ENCODE data around the gene TGM2. TPM values are rescaled to one million over a fixed set of nuclear protein-coding genes. Genes with fewer than 3 reads are reported as not detected.

Gene TGM2
- 10 to 100 TPM; 35.8 to 38.1 (median 36.4) TPM for polyA plus RNA-seq (ENCODE audit: insufficient read length in 4 of 4)

GRCh38 chr20:38165089-38165965, at the start of gene TGM2:
TSS of gene TGM2 (minus strand) at chr20:38165270. CDS start at chr20:38165198, 72 bp downstream.
- DNase-seq (ENCODE audit: low read depth in 4 of 4, low spot score in 2 of 4), result peak in 1 of 4 donors; percentile 53

- DNase-seq (ENCODE audit: low read depth in 4 of 4, low spot score in 2 of 4), result no peak
Measured at GRCh38 chr20:38214256-38215193, 49.5 kb upstream of the TGM2 start.

DNA sequence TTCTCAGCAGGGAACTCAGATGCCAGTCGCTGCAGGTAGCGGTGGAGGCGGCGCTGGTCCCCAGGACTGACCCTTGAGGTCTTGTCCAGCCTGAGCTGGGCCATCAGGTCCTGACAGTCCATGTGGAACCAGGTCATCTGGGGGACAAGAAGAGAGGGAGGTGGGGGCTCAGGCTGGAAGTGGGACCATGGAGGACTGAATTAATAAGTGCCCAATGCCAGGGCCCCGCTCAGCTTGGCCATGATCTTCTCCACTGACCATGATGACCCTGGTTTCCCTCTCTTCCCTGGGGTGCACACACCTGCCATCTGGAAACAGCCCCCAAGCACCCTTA, 48.5 kb upstream of the TGM2 start:
- DNase-seq (ENCODE audit: low read depth in 4 of 4, low spot score in 2 of 4), result no peak

- DNase-seq (ENCODE audit: low read depth in 4 of 4, low spot score in 2 of 4), result no peak
Measured at GRCh38 chr20:38212806-38213606, 47.9 kb upstream of the TGM2 start.

DNA sequence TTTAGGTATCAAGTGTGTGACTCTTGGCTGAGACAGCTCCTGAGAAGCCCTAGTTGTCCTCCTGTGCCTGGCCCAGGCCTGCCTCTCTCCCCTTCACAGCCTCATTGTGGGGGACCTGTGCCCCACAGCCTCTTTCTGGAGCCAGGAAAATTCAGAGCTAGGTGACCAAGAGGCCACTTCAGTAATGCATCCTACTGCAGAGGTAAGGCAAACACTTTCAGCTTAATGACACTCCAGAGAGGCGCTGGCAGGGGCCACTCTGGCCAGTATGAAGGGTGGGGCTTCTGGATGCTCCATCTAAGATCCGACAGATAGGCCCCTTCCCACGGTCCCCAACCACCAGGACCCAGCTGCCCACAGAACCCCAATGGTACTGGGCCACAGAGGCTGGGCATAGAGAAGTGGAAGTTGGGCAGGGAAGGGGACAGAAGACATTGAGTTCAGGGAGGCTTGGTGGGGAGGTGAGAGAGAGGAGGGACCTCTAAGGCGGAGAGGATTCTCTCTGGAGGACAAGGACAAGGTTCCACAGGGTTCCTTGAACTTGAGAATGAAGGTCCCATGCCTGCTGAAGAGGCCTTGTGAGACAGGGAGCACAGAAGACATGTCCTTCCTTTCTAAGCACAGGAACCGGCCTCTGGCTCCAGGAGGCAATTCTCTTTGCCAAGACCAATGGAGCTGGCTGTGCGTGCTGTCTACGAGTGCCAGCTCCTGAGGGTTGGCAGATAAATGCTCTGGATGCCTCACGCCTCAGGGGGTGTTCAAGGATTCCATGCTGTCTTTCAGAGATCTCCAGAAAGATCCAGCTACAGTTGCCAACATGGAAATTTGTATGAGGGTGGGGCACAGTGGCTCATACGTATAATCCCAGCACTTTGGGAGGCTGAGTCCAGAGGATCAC, 46.4 kb upstream of the TGM2 start:
- no peak for DNase-seq (ENCODE audit: low read depth in 4 of 4, low spot score in 2 of 4)

- no peak for DNase-seq (ENCODE audit: low read depth in 4 of 4, low spot score in 2 of 4)
Measured at GRCh38 chr20:38210741-38211140, 45.7 kb upstream of the TGM2 start.

GRCh38 chr20:38209736-38210405, 44.8 kb upstream of the TGM2 start:
- no peak for DNase-seq (ENCODE audit: low read depth in 4 of 4, low spot score in 2 of 4)

DNA sequence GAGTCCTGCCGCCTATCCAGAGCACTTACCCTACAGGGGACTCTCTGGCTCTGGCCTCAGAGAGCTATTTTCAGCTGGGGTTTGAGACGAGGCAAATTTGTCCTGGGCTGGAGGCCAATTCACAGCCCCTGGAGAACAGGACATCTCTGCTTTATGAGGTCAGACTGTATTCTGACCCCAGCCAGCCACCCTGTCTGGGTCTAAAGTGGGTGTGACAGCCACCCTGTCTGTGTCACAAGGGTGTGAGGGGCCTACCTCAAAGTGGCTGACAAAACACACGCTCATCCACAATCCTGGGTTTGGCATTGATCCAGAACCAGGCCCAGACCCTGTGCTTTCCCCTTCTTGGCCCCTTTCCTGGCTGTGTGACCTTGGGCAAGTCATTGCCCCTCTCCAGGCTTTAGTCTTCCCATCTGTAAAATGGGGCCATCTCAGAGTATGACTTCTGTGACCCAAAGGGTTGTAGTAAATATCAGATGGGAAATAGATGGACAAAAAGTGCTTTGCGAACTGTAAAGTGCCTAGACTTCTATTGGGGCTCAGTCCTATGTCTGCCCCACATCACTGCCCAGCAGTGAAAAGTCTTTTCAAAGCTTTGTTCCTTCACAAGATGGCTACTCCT, 44.1 kb upstream of the TGM2 start:
- DNase-seq (ENCODE audit: low read depth in 4 of 4, low spot score in 2 of 4), result no peak

GRCh38 chr20:38208523-38208922, 43.5 kb upstream of the TGM2 start:
- DNase-seq (ENCODE audit: low read depth in 4 of 4, low spot score in 2 of 4), result no peak

- no peak for DNase-seq (ENCODE audit: low read depth in 4 of 4, low spot score in 2 of 4)
Measured at GRCh38 chr20:38208088-38208487, 43.0 kb upstream of the TGM2 start.

DNA sequence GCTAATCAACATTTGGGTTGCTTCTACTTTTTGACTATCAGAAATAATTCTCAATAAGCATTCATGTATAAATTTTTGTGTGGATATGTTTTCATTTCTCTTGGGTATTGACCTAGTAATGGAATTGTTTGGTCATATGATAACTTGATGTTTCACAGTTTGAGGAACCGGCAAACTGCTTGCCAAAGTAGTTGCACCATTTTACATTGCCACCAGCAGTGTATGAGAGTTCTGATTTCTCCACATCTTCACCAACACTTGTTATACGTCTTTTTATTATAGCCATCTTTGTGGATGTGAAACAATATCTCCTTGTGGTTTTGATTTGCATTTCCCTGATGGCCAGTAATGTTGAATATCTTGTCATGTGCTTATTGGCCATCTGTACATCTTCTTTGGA, 42.6 kb upstream of the TGM2 start:
- no peak for DNase-seq (ENCODE audit: low read depth in 4 of 4, low spot score in 2 of 4)

GRCh38 chr20:38205001-38205400, 39.9 kb upstream of the TGM2 start:
- no peak for DNase-seq (ENCODE audit: low read depth in 4 of 4, low spot score in 2 of 4)

GRCh38 chr20:38203981-38204357, 38.9 kb upstream of the TGM2 start:
- no peak for DNase-seq (ENCODE audit: low read depth in 4 of 4, low spot score in 2 of 4)

DNA sequence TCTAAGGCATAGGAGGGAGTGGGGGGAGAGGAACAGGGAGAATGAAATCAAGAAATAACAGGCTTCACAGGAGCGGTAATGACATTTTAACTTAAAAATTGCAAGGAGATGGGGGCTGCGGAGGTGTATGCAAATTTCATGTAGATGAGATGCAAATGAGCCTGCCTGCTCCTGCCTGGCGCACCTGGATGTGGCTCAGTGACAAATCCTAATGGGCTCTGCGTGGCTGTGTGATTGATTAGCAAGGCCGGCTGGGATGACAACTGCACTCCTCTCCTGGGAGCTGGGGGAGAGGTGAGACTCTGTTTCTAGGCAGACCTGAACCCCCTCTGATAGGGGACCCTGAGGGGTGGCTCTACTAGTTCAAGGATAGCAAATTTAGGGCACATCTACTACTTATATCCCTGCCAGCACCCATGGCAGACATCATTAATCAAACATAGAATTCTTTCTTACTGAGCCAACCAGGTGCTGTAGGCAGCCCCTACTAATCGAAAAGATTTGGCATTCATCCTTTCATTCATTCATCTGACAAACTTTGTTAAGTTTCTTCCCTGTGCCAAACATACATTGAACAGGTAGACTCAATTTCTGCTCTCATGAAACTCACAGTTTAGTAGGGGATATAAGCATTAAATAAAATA, 38.4 kb upstream of the TGM2 start:
- no peak for DNase-seq (ENCODE audit: low read depth in 4 of 4, low spot score in 2 of 4)

DNA sequence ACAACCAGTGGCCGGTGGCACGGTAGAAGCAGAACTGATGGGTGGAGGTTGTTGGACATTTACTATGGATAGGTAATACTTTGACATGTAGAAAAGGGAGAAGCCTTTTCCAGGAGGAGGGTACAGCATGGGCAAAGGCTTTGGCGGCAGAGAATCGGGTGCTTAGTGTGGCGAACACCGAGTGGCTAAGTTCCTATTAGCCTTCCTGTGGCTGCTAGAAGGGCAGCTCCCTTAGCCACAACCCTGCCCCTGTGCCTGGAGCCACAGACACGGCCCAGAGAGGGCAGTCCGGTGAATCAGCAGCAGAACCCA, 37.9 kb upstream of the TGM2 start:
- no peak for DNase-seq (ENCODE audit: low read depth in 4 of 4, low spot score in 2 of 4)

GRCh38 chr20:38202153-38202981, 37.3 kb upstream of the TGM2 start:
- no peak for DNase-seq (ENCODE audit: low read depth in 4 of 4, low spot score in 2 of 4)

- DNase-seq (ENCODE audit: low read depth in 4 of 4, low spot score in 2 of 4), result no peak
Measured at GRCh38 chr20:38201356-38201755, 36.3 kb upstream of the TGM2 start.

- DNase-seq (ENCODE audit: low read depth in 4 of 4, low spot score in 2 of 4), result no peak
Measured at GRCh38 chr20:38200646-38201045, 35.6 kb upstream of the TGM2 start.

Measured in left renal cortex interstitium (tissue), 4 donors.